NCI-H2196 (cell line): Measurements from ENCODE around the gene PGRMC2.
"Not testable (repeated sequence)": the region's sequence is repeated elsewhere in the genome, so short reads cannot be mapped to it uniquely, and the experiment has no call there.

Experiments used
- DNase-seq: peaks from one replicate; lab custom pipeline; 2025; ENCODE audit not compliant: unreplicated experiment; lab: John Stamatoyannopoulos, UW

The PGRMC2 gene

DNA sequence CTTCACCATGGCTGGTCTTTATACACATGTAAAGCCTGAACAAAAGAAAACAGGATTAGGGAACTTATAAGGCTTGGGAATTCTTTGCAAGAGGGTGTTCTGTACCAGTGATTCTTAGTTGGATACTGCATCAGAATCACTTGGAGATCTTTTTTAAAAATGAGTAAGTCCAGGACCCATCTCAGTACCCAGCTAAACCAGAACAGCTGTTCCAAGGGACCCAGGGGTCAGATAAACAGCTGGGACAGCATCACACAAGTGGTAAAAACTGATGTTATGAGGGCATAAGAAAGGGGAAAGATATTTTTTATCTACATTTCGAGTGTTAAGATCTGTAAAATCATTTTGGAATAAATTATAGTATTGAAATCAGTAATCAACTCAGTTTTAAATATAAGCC, 16.1 kb downstream of the PGRMC2 start:
- no peak for DNase-seq

DNA sequence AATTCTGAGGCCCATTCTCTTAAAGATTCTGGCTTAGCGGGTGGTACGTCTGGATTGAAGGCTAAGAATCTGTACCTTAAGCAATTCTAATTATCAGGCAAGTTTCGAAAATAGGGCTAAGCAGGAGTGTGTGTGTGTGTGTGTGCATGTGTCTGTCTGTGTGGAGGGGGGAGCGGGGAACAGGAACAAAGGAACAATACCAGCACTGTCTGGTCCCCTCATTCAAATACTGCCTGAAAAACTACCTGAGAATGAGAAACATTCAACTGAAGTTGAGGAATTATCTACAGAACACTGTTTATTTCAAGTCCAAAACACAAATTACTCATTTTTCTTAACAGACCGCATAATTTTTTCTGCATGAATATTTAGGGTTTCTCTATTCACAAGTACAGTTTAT, 18.6 kb downstream of the PGRMC2 start:
- DNase-seq = no peak

DNA sequence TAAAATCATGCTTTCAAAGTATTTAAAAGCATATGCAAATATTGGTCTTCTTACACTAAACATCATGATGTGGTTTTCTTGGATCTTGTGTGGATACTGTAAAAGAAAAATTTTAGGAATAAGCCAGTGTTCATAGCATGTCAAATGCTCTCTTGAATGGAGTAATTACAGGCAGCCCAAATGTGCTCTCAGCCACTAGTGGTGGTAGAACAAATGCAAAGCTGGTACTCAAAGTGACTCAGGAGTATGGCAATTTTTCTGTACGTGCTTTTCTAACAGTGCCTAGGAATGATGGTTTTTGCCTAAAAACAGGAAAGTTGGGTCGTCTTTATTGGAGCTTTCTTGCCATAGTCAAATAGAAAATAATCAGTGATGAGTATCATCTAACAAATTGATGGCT, 19.9 kb downstream of the PGRMC2 start:
- no peak for DNase-seq

DNA sequence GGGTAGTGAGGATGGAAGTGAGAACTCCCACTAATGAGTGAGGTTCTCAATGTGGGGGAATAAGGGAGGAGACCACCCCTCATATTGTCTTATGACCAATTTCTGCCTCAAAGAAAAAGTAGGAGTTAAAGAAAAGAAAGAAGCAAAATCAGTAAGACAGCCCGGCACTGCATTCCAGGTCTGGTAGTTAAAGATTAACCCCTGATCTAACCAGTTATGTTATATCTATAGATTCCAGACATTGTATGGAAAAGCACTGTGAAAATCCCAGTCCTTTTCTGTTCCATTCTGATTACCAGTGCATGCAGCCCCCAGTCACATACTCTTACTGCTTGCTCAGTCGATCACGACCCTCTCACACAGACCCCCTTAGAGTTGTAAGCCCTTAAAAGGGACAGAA, 20.4 kb downstream of the PGRMC2 start:
- DNase-seq = not testable (repeated sequence)

DNA sequence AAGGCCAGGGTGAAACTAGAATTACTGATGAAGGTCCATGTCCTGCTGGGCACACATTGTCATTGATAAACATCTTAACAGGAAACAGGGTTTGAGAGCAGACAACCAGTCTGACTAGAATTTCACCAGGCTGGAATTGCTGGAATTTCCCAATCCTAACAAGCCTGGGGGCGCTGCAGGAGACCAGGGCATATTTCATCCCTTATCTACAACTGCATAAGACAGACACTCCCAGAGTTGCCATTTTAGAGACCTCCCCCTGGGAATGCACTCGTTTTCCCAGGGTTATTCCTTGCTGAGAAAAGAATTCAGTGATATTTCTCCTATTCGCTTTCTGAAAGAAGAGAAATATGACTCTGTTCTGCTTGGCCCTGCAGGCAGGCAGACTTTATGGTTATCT, 22.1 kb downstream of the PGRMC2 start:
- not testable (repeated sequence) for DNase-seq

DNA sequence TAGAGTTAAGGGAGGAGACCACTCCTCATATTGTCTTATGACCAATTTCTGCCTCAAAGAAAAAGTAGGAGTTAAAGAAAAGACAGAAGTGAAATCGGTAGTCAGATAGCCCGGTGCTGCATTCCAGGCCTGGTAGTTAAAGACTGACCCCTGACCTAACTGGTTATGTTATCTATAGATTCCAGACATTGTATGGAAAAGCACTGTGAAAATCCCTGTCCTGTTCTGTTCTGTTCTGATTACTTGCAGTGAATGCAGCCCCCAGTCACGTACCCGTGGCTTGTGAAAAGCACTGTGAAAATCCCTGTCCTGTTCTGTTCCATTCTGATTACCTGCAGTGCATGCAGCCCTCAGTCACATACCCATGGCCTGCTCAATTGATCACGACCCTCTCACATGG, 27.7 kb downstream of the PGRMC2 start:
- not testable (repeated sequence) for DNase-seq

DNA sequence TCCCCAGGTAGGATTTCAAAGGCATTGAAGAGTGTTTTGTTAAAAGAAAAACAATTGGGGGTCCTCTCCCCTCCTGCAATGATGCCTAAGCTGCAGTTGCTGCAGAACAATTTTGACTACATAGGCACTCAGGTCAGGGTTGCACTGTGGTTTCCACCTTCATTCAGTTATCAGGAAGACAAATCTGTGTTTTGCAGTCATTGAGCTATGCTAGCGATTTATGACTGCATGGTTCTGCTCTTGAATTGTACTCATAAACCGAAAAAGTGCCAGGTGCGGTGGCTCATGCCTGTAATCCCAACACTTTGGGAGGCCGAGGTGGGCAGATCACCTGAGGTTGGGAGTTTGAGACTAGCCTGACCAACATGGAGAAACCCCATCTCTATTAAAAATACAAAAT, 29.4 kb downstream of the PGRMC2 start:
- not testable (repeated sequence) for DNase-seq

DNA sequence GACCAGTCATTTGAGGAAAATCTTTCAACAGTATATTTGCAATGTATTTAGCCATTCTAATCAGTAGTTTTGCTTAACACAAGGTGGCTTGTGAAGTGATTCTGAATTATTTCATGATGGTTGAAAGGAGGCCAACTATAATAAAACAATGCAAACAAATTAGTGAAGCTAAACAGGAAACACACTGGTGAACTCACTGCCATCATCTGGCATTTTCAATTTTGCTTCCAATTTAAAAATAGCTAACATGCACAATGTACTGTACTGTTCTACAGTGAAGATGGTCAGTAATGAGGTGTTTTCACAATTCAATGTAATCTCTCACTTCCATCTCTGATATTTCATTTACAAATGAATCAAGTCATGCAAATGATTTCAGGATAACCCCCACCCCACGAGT, 31.1 kb downstream of the PGRMC2 start:
- DNase-seq = no peak

DNA sequence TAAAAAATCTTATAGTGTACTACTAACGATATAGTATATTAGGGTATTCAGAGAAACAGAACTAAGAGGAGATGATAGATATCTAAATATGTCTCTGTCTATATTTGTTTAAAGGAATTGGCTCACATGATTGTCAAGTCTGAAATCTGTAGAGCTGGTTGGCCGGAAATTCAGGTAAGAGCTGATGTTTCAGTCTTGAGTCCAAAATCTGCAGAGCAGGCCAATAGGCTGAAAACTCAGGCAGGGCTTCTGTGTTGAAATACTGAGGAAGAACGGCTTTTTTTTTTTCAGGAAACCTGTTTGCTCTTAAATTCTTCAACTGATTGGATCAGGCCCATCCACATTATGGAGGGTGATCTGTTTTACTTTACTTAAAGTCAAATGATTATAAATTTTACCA, 31.7 kb downstream of the PGRMC2 start:
- no peak for DNase-seq

DNA sequence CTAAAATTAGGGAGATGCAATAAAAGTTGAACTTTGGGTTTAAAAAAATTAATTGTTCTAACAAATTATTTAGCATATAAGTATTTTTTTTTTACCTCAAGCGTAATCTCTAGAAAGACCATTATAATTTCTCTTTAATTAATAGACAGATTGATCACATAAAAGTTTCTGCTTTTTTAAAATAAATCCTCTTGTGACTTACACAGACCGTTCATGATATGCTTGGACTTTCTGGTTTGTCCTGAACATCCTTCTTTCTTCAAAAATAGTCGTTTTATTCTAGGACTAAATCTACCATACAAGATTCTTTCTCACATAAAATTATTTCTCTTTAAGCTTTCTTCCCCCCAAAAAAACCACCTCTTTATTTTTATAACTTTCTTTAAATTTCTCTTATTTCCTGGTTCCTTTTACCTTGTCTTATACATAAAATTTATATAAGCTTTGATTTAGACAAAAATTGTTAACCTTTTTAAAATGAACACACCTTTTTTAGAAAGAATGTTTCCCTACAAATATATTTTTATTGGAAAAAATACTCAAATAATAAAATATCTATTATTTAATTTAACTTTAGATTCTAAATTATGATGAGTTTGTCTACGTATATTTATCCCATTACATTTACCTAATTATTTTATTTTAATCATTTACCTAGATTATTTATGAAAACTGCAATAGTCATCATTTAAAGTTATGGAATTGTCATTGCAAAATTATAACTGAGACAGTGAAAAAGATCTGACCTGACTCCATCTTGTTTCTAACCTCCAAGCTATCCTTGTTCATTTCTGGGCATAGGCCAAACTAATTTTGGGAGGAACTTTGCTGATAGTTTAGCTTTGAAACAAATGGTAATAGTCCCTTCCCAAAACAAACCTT, 37.6 kb downstream of the PGRMC2 start:
- DNase-seq = no peak

DNA sequence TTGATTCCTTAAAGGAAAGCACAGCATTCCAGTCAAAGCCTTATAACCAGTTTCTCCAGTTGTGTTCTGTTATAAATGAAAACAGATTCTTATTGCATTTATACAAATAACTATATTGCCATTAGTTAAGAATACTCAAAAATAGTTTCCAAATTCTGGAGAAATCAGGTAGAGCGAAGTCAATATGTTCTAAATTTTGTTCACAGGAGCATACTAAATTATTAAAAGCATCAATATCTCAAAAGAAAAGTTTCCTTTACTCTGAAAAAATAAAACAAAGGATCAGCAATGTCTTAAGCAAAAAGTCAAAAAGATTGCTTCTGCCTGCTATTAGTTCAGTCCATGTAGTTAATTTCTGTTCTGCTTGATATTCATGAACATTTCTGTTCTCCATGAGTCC, 39.7 kb downstream of the PGRMC2 start:
- DNase-seq = no peak

DNA sequence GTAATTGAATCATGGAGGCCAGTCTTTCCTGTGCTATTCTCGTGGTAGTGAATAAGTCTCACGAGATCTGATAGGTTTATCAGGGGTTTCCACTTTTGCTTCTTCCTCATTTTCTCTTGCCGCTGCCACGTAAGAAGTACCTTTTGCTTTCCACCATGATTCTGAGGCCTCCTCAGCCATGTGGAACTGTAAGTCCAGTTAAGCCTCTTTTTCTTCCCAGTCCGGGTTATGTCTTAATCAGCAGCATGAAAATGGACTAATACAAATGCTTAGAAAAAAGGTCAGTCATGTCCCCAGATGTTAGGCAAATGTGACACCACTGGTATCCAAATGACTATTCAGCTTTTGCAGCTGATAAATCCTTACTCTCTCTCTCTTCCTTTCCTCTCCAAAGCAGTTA, 42.2 kb downstream of the PGRMC2 start:
- not testable (repeated sequence) for DNase-seq

DNA sequence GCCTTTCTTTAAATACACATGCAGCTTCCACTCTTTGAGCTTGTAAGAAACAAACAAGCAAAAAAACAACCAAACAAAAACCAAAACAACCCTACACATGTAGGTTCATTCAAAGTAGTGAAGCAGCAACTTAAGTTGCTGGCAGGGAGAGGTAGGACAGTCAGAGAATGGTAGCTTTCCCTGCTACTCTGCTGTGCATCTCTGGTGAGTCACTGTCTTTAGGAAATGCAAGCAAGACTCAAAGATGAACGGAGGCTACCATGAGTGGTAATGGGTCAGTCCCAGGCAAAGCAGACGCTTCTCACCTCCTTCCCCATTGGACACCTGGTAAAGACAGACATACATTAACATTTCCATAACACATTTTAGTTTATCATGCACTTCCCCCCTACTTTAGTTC, 43.2 kb downstream of the PGRMC2 start:
- DNase-seq = no peak

DNA sequence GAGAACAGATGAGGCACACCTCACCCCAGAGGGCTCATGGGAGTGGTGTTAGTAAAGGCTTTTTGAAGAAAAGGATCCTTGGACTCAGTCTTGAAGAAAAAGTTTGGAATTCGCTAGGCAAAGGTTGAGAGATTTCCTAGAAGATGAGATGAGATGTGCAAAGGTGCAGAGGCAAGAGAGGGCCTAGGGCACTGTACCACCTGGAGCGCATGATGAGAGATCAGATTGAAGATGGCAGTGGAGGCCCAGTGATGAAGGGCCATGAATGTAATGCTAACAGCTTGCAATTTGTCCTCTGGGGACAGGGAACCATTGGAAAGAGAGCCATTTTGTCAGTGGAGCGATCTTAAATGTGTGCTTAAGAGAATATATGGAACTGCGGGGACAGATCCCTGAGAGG, 45.0 kb downstream of the PGRMC2 start:
- no peak for DNase-seq

DNA sequence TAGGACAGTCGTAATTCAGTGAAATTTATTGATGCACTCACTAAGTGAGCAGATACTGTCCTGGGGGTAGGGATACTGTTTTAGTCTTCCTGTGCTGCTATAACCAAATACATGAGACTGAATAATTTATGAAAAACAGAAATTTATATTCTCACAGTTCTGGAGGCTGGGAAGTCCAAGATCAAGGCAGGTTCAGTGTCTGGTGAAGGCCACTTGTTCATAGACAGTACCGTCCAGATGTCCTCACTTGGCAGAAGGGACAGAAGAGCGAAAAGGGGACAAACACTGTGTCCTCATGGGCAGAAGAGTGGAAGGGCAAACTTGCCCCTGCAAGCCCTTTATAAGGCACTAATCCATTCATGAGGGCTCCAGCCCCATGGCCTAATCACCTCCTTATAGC, 45.6 kb downstream of the PGRMC2 start:
- DNase-seq = no peak

DNA sequence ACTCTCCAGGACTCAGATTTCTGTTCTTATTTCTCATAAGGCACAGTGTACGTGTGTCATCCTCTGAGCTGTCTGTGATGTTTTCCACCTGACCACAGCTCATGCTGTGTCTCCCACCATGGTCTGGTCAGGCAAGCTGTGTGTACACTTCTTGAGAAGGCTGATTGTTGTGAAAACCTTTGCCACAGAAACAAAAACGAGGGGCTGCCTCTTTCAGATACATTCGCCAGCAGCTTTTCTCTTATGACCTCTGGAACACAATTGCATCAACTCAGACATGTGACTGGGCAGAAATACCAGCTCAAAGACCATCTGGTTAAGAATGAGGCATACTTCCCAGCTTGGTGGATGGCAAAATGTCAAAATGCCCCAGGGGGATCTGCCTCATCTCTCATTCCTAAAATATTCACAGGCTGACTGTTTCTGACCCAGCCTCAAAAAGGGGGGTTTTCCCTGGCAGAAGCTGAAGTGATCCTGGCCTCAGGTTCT, 46.1 kb downstream of the PGRMC2 start:
- no peak for DNase-seq

DNA sequence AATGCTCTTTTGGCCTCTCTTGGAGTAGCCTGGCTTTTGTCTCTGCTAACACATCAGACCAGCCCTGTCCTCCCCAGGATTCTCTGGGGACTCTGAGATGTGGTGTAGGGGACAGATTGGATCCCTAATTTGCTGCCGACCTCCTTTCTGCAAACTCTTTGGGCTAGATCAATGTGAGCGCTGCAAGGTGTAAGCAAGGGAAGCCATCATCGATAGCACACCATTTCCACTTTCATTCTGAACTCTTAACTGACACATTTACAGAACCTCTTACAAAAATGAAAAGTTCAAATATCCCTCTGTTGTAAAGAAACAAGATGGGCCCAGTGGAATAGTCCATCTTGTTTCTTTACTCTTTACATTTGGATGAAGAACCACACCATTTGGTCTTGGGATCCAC, 46.6 kb downstream of the PGRMC2 start:
- DNase-seq = no peak

DNA sequence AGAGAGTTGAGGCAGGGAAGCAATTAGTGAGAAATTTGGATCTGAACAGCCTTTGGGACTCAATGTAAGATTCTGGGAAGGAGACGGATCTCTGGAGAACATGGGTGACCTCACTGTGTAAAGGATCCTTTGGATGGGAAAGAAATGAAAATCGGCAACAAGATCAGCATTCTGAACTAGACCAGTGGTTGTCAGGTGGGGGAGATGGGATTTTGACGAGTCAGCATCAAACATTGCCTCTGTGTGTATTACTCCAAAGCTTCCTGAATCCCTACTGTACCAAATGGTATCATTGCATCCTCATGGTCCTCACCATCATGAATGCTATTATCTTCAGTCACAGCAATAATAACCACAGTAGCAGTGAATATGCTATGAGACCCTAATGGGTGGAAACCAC, 52.8 kb downstream of the PGRMC2 start:
- DNase-seq = no peak

DNA sequence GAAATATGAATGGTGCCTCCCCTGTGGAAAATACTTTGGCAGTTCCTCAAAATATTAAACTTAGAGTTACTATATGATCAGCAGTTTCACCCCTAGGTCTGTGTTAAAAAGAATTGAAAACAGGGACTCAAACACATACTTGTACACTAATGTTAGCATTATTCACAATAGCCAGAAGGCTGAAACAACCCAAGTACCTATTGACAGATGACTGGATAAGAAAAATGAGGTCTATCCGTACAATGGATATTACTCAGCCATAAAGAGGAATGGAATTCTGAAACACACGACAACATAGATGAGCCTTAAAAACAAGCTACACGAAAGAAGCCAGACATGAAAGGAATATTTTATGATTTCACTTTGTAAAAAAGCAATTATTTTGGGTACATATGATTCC, 54.9 kb downstream of the PGRMC2 start:
- DNase-seq = no peak

DNA sequence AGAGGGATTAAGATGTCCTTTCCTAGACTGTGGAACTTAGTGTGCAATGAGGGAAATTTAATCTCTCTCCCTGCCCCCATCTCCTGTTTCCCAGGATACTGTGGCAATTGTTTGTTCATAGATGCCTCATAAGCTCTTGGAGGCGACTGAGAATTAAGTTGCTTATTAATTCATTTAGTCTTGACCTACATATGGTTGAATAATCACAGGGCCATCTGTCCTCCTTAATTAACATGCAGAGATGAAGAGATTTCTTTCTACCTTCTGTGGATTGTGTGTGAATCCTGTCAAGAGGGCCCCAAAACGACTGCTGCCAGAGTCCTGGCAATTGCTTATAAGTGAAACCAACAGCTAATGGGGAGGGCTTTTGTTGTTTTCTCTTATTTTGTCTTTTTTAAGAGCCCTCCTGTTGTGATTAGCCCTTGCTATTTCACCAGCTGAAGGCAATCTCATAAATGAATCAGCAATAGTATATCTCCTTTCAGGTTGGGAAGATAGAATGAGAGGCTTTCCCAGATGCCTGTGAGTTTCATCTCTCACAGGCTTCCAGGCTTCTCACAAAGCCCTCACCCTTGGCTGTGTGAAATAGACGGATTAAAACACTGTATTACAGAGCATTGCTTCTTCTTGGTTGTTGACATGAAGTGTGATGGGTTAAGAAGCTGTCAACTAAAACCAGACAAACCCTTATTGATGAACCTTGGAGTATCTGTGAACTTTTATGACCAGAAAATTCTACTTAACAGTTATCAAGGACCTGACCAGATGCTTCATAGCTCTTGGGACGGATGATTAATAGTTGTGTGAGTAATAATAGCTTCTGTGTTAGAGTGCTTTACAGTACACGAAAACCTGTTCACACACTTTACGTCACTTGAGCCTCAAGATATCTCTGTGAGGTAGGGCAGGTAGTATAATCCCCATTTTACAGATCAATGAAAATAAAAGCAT, 58.5 kb downstream of the PGRMC2 start:
- no peak for DNase-seq

DNA sequence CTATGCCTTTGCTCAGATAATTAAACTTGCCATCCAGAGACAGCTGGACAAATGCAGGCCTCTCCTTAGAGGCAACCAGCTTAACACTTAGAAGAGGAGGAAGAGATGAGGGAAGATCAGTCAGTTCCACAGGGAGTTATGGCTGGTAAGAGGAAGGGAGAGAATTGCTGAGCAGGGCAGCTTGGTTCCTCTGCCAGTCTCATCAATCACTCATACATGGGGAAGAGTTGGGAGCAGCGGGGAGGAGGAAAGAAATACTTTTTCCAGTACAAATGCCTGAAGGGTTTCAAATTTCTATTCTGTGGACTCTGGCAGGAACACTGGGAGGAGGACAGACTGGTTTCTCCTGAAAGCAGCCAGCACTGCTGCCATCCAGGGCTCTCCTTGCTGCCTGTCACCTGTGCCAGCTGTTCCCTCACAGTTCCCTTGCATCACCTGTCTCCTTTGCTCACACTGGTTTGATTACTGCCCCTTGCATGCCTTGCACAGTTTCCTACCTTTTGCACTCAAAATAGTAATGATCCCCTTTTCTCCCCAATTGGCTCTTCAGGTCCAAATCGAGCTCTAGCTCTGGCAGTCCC, 59.5 kb downstream of the PGRMC2 start:
- no peak for DNase-seq
